CD14-positive monocyte (primary cell): ENCODE results near the gene WFDC12. TPM values are rescaled to one million over a fixed set of nuclear protein-coding genes. Genes with fewer than 3 reads are reported as not detected.

Experiments
- DNase-seq, 3 donors: peaks; one replicate each; pipeline ENCODE4 v3.0.0-alpha.2; 2011 to 2022
- H2AFZ ChIP-seq: 2 replicates; pipeline ENCODE4 v1.6.0; 2012; ENCODE audit warnings: mild to moderate bottlenecking, low read depth, low read length, inconsistent platforms; ENCODE audit not compliant: insufficient read depth, poor library complexity, severe bottlenecking
- H3K27ac ChIP-seq, 2 donors: 1 replicate in 1 of 2; 2 replicates in 1 of 2; pipeline ENCODE4 v1.5.1; 2012 to 2013; ENCODE audit warnings: low read length in 2 of 2, control low read depth in 1 of 2, inconsistent platforms in 1 of 2, low read depth in 1 of 2, mild to moderate bottlenecking in 1 of 2
- H3K27me3 ChIP-seq, 2 donors: one replicate each; pipeline versions ENCODE4 v1.6.0 to v1.6.1; 2011 to 2013; ENCODE audit warnings: low read length in 2 of 2; ENCODE audit not compliant: control insufficient read depth in 2 of 2, insufficient read depth in 2 of 2
- H3K36me3 ChIP-seq, 2 donors: replicated peaks in 1 of 2; 1 replicate in 1 of 2; 2 replicates in 1 of 2; pipeline versions ENCODE4 v1.5.1 to v1.6.1; 2012 to 2013; ENCODE audit warnings: low read length in 2 of 2, control low read depth in 1 of 2, inconsistent platforms in 1 of 2, mild to moderate bottlenecking in 1 of 2; ENCODE audit not compliant: insufficient read depth in 2 of 2, control insufficient read depth in 1 of 2
- H3K4me1 ChIP-seq, 2 donors: 1 replicate in 1 of 2; 2 replicates in 1 of 2; pipeline versions ENCODE4 v1.5.1 to v1.6.1; 2012 to 2013; ENCODE audit warnings: low read length in 2 of 2, control low read depth in 1 of 2, inconsistent platforms in 1 of 2, mild to moderate bottlenecking in 1 of 2, moderate library complexity in 1 of 2; ENCODE audit not compliant: insufficient read depth in 2 of 2, control insufficient read depth in 1 of 2
- H3K4me2 ChIP-seq: replicated peaks from 2 replicates; pipeline ENCODE3; 2012; ENCODE audit warnings: low read length, moderate library complexity, mild to moderate bottlenecking; ENCODE audit not compliant: poor library complexity, severe bottlenecking; ENCODE audit errors: extremely low read depth
- H3K4me3 ChIP-seq, 3 experiments: fragments of 200-600 bp in 1 of 3; sonication (generic) in 1 of 3; replicated peaks in 1 of 3; 1 replicate in 2 of 3; 2 replicates in 1 of 3; pipeline ENCODE4 v1.5.1; 2011 to 2013; ENCODE audit warnings: low read length in 3 of 3, mild to moderate bottlenecking in 3 of 3, control low read depth in 2 of 3, low read depth in 2 of 3, inconsistent platforms in 1 of 3, moderate library complexity in 1 of 3
- H3K79me2 ChIP-seq: 2 replicates; pipeline ENCODE4 v1.6.0; 2012; ENCODE audit warnings: mild to moderate bottlenecking, control low read depth, inconsistent platforms, low read length, moderate library complexity; ENCODE audit not compliant: insufficient read depth
- H3K9ac ChIP-seq: 2 replicates; pipeline ENCODE4 v1.6.0; 2017; ENCODE audit warnings: low read length, mild to moderate bottlenecking; ENCODE audit not compliant: insufficient read depth, poor library complexity, severe bottlenecking
- H3K9me3 ChIP-seq, 2 donors: replicated peaks in 1 of 2; 1 replicate in 1 of 2; 2 replicates in 1 of 2; pipeline versions ENCODE4 v1.5.1 to v1.6.1; 2012 to 2013; ENCODE audit warnings: low read length in 2 of 2, control low read depth in 1 of 2; ENCODE audit not compliant: control insufficient read depth in 1 of 2, insufficient read depth in 1 of 2
- H4K20me1 ChIP-seq: 2 replicates; pipeline ENCODE4 v1.6.0; 2012; ENCODE audit warnings: mild to moderate bottlenecking, low read length, control low read depth, moderate library complexity; ENCODE audit not compliant: insufficient read depth
- H3K27ac Mint-ChIP-seq, 7 donors: one replicate each; pipeline ENCODE4 v1.8.0; 2020; ENCODE audit warnings: mild to moderate bottlenecking in 7 of 7, mixed read lengths in 7 of 7, moderate library complexity in 6 of 7, inconsistent platforms in 2 of 7
- H3K27me3 Mint-ChIP-seq, 3 donors: one replicate each; pipeline ENCODE4 v1.8.0; 2021 to 2022; ENCODE audit warnings: low read depth in 3 of 3, mild to moderate bottlenecking in 3 of 3, mixed read lengths in 3 of 3, moderate library complexity in 3 of 3, inconsistent platforms in 1 of 3
- H3K36me3 Mint-ChIP-seq, 2 donors: one replicate each; pipeline ENCODE4 v1.8.0; 2020; ENCODE audit warnings: mixed read lengths in 2 of 2, inconsistent platforms in 1 of 2, mild to moderate bottlenecking in 1 of 2
- H3K4me1 Mint-ChIP-seq: one replicate; pipeline ENCODE4 v1.8.0; 2020; ENCODE audit warnings: mild to moderate bottlenecking, mixed read lengths
- H3K4me3 Mint-ChIP-seq, 2 donors: one replicate each; pipeline ENCODE4 v1.8.0; 2020; ENCODE audit warnings: mild to moderate bottlenecking in 2 of 2, mixed read lengths in 2 of 2, moderate library complexity in 1 of 2
- H3K9me3 Mint-ChIP-seq, 7 donors: one replicate each; pipeline ENCODE4 v1.8.0; 2020 to 2022; ENCODE audit warnings: mixed read lengths in 7 of 7, mild to moderate bottlenecking in 6 of 7, moderate library complexity in 6 of 7, inconsistent platforms in 2 of 7
- WGBS: methylation state at CpG from one replicate; pipeline ENCODE4 v1.1.5; 2013; ENCODE audit warnings: missing lambda C conversion rate; ENCODE audit not compliant: insufficient coverage; 5-methylcytosine and 5-hydroxymethylcytosine counted together
- intact Hi-C, 2 donors: fragments of 100-400 bp; cut with micrococcal nuclease; formaldehyde crosslinking; loops; one replicate each; pipeline versions ENCODE4 v1.15.0 to v1.15.1; 2023
- polyA plus RNA-seq, 3 donors: library from polyadenylated mRNA; depleted of rRNA in 1 of 3; unstranded in 2 of 3; stranded (reverse) in 1 of 3; fragments of 300-500 nt in 2 of 3; fragments of >200 nt in 1 of 3; fragmentation: Illumina TruSeq in 2 of 3; gene quantifications; 1 replicate in 2 of 3; 2 replicates in 1 of 3; pipeline ENCODE4 v1.2.3, GENCODE V29; 2012 to 2021
- TF ChIP-seq, protein P1 (sequence below): fragments of 200-600 bp; IDR thresholded peaks from one replicate; pipeline ENCODE4 v1.8.0; 2022; ENCODE audit warnings: antibody characterized with exemption, mild to moderate bottlenecking

The WFDC12 gene
- polyA plus RNA-seq, 3 donors = not detected

DNA sequence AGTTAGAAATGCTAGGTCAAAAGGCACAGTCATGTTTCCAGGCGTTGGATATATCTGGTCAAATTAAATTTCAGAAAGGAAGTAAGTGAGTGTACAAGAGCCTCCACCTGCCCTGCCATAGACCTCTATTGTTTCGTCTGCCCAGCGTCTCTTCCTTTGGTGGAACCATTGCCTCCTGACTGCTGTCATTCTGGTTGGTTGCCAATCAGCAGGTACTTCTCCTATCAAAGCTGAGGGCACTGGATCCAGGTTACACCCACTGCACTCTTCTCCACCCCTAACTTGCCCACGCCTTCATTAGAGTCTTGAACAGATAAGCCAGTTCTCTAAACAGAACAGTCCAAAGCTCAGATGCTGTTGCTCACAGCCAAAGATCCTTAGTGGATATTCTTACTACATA lies 6.7 kb downstream of the WFDC12 start:
- H3K9ac ChIP-seq = no peak overlapping the region
- Mint-ChIP-seq H3K4me1 (no peaks in the 10 kb centered on the region), H3K27me3 (peaks cover 12 to 31% (median 14%) of the 10 kb centered on the region in 3 donors), H3K27ac (no peak overlapping the region), H3K36me3 (no peaks in the 10 kb centered on the region), H3K9me3 (no peaks in the 10 kb centered on the region), H3K4me3 (no peak overlapping the region)
- intact Hi-C loops = no loop called here
- no peaks in the 10 kb centered on the region for H3K36me3 ChIP-seq
- no peaks in the 10 kb centered on the region for H3K4me1 ChIP-seq
- no peaks in the 10 kb centered on the region for H3K9me3 ChIP-seq
- H3K79me2 ChIP-seq = no peaks in the 10 kb centered on the region
- TF ChIP-seq, protein P1, sequence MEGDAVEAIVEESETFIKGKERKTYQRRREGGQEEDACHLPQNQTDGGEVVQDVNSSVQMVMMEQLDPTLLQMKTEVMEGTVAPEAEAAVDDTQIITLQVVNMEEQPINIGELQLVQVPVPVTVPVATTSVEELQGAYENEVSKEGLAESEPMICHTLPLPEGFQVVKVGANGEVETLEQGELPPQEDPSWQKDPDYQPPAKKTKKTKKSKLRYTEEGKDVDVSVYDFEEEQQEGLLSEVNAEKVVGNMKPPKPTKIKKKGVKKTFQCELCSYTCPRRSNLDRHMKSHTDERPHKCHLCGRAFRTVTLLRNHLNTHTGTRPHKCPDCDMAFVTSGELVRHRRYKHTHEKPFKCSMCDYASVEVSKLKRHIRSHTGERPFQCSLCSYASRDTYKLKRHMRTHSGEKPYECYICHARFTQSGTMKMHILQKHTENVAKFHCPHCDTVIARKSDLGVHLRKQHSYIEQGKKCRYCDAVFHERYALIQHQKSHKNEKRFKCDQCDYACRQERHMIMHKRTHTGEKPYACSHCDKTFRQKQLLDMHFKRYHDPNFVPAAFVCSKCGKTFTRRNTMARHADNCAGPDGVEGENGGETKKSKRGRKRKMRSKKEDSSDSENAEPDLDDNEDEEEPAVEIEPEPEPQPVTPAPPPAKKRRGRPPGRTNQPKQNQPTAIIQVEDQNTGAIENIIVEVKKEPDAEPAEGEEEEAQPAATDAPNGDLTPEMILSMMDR = no peak
- no peak for DNase-seq
- H3K27ac ChIP-seq = no peak overlapping the region
- 89% methylated on average over 4 of the region's 4 CpGs for WGBS
- H3K27me3 ChIP-seq = peaks cover 2 to 3% of the 10 kb centered on the region in 2 donors
- H3K4me2 ChIP-seq = no peak overlapping the region
- no peak overlapping the region for H3K4me3 ChIP-seq
- no peak overlapping the region for H2AFZ ChIP-seq
- H4K20me1 ChIP-seq = no peaks in the 10 kb centered on the region

DNA sequence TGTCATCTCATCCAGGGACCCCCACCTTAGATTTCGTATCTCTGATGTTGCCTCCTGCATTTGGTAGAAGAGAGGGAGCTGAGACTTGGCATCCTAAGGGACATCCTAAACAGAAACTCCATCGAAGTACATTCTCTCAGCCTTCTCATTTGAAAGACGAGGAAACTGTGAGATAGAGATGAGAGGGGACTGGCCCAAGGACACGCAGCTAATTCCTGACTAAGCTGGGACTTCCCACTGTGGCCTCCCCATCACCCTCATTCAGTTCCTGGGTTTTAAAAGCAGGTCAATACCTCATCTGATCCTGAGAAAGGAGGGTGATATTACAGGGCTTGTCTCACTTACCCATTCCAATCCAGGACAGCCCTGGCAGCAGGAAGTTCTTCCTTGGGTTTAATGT lies 8.4 kb downstream of the WFDC12 start:
- Histone ChIP-seq H3K27ac (no peak overlapping the region), H3K27me3 (peaks cover 0 to 3% of the 10 kb centered on the region in 2 donors), H2AFZ (no peak overlapping the region), H3K9me3 (no peaks in the 10 kb centered on the region), H3K36me3 (no peaks in the 10 kb centered on the region), H3K9ac (no peak overlapping the region), H4K20me1 (no peaks in the 10 kb centered on the region), H3K4me1 (no peaks in the 10 kb centered on the region), H3K4me2 (no peak overlapping the region), H3K79me2 (no peaks in the 10 kb centered on the region), H3K4me3 (no peak overlapping the region)
- intact Hi-C loops = no loop called here
- Mint-ChIP-seq H3K4me3 (no peak overlapping the region), H3K27ac (no peak overlapping the region), H3K27me3 (peaks cover 11 to 30% (median 16%) of the 10 kb centered on the region in 3 donors), H3K36me3 (no peaks in the 10 kb centered on the region), H3K4me1 (no peaks in the 10 kb centered on the region), H3K9me3 (no peaks in the 10 kb centered on the region)
- no CpG with 5 or more reads among the region's 4 CpGs for WGBS
- DNase-seq = no peak
- TF ChIP-seq, protein P1 = no peak
